ENCODE measurements around the gene RGS2.

RGS2 gene

GRCh38 chr1:192795916-192796618, 12.8 kb upstream of the RGS2 start:
- no peak for DNase-seq (ENCODE audit: low read depth in 2 of 2)

GRCh38 chr1:192797143-192797542, 11.7 kb upstream of the RGS2 start:
- DNase-seq (ENCODE audit: low read depth in 2 of 2): no peak

DNA sequence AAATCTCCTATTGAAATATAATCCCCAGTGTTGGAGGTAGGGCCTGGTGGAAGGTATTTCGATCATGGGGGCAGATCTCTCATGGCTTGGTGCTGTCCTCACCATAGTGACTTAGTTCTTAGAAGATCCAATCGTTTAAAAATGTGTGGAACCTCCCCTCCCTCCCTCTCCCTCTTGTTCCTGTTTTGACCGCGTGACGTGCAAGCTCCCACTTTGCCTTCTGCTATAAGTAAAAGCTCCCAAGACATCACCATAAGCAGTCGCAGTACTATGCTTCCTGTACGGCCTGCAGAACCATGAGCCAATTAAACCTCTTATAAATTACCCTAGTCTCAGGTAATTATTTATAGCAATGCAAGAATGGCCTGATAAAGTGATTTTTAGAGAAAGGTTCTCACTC, 10.9 kb upstream of the RGS2 start:
- no peak for DNase-seq (ENCODE audit: low read depth in 2 of 2)

- DNase-seq (ENCODE audit: low read depth in 2 of 2): no peak
These were observed 7.4 kb upstream of the RGS2 start for GRCh38 chr1:192801451-192801850.

DNA sequence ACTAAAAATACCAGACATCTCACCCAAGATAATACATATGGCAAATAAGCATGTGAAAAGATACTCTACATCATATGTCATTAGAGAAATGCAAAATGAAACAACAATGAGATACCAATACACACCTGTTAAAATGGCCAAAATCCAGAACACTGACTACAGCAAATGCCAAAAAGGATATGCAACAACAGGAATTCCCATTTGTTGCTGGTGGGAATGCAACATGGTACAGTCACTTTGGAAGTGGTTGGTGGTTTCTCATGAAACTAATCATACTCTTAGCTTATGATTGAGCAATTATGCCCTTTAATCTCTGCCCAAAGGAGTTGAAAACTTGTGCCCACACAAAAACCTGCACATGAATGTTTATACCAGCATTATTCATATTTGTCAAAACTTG, 6.4 kb upstream of the RGS2 start:
- DNase-seq (ENCODE audit: low read depth in 2 of 2): no peak

DNA sequence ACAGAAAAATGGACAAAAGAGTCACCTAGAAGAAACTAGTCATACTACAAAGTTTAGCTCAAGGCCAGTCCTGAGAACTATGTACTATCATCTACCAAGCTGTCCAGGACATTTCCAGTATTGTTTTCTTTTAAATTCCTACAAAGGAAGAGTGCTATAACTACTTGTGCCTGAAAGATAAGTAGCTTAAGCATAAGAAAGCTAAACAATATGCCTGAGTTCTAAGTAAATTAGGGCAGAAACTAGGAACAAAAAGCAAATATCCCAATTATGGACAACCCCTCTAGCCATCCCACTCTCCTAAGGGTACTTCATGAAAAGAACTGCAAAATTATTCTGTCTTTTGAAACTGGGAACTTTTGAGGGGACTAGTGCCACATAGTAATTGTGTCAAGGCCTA, 5.3 kb upstream of the RGS2 start:
- DNase-seq (ENCODE audit: low read depth in 2 of 2): no peak

DNA sequence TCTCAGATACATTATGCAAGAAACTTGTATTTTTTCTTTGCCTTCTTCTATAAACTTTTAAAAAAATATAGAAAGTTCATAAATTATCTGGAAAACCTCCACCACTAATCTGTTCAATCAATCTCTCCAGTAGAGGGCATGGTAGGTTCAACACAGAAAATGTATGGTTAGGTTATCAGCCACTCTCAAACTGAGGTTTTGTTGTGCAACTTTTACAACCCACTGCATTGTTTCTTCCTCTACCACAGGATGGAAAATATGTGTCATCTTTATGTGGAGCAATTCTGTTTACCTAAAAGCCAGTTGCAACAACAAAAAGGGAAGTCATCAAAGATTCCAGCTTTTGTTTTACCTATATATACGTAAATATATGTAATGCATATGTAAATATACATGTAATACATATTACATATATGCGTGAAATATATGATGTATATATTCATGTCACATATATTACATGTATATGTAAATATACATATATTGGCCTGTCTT, 3.0 kb upstream of the RGS2 start:
- peak in 1 of 2 donors; percentile 1 for DNase-seq (ENCODE audit: low read depth in 2 of 2)

DNA sequence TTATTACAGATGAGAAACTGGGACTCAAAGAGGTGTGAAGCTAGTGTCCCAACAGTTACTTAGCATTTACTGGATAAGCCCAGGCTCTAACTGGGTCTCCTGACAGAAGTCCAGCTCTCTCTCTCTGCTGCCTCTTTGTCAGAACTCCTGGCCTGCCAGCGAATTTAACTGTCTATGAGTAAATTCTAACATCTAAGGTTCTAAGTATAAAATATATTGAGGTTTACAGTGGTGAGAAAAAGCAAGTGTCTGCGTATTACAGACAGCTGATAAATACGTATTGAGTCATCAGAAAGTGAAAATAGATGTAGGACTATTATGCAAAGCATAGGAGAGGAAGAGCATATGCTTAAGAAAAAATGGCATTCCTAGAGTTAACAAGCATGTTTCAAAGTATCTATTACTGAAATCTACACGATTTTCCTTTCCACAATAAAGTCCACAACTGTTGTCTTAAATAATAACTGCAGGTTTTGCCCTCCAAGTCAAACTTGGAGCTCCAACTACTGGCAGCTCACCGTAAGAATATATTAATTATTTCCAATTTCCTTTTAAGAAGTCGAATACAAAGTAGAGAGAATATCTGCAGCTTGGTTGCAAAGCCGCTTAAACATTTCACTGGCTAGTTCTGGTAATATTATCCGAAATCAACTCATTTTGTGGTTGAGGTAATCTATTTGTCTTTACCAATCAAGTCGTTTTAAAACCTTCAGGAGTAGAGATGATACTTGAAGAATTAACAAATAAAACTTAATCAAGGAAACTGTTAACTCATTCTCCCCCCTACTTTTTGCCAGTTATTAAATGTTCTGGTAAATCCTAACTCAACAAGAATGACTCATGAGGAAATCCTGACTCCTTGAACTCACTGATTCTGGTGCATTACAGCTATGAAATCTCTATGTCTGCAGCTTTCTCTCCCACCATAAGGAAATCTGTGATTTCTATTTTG, 1.4 kb upstream of the RGS2 start:
- no peak for DNase-seq (ENCODE audit: low read depth in 2 of 2)

GRCh38 chr1:192808163-192808517, 699 bp upstream of the RGS2 start:
- no peak for DNase-seq (ENCODE audit: low read depth in 2 of 2)

DNA sequence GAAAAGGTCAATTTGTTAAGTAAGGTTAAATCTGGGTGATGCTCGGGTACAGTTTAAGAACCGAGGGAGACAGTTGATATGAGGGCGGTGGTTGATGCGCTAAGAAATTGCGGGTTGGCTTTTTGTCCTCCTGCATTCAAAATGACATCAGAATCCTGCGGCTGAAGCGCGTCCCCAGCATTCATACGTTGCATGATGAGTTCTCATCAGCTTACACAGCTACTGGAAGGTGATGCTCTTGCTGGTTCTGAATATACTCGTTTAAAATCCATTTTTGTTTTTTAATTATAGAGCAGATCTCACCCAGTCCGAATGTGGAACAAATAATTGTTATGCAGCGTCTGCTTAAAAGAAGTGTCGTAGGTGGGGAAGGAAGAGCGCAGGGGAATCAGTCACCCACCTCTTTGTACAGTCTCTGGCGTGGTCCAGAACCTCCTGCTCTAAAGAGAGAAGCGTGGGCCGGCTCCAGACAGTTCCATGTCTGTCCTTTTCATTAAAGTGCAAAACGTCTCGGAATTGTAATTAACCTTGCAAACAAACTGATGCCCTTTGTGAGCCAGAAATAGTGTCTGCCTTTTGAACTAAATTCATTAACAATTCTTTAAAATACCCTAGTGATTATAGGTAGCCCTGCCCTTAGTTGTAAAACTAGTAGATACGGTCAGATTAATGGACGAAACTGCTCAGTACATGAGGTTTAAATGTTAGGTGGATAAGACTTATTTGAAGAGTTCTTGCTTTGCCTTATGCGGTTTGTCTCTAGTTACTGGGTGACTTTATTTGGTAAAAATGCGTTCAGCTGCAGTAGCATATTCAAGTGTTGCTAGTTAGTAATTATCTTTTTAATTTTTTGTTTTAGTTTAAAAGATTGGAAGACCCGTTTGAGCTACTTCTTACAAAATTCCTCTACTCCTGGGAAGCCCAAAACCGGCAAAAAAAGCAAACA, 741 bp downstream of the RGS2 start:
- peak; percentile 49 to 50 for DNase-seq (ENCODE audit: low read depth in 2 of 2)

DNA sequence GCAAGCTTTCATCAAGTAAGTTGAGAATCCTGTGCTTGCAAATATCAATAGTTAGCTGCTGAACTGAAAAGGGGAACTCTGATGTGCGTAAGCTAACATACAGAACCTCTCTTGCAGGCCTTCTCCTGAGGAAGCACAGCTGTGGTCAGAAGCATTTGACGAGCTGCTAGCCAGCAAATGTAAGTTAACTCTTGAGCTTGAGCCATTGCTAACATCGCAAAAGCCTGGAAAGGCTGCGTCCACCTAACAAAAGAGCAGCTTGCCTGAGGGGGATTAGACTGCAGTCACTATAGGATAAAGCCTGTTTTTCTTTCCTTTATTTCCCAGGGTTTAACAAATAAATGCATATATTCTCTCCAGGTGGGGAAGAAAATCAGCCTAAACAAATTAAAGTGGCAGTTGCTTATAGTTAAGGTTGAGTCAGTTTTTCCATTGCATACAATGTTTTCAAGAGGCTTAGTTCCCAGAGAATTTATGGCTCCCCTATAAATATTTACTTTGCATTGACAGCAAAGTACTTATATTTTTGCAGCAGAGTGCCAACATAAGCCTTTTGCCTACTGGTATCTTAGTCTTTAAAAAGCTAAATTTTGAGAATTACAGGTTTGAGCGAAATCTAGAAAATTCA, 1.5 kb downstream of the RGS2 start:
- DNase-seq (ENCODE audit: low read depth in 2 of 2): no peak

GRCh38 chr1:192811006-192811405, 2.2 kb downstream of the RGS2 start:
- no peak for DNase-seq (ENCODE audit: low read depth in 2 of 2)

GRCh38 chr1:192811594-192812239, 2.9 kb downstream of the RGS2 start:
- no peak for DNase-seq (ENCODE audit: low read depth in 2 of 2)

GRCh38 chr1:192812420-192813209, 3.8 kb downstream of the RGS2 start:
- DNase-seq (ENCODE audit: low read depth in 2 of 2): no peak

GRCh38 chr1:192814805-192815204, 6.0 kb downstream of the RGS2 start:
- DNase-seq (ENCODE audit: low read depth in 2 of 2): no peak

- DNase-seq (ENCODE audit: low read depth in 2 of 2): no peak
These were observed 8.4 kb downstream of the RGS2 start for GRCh38 chr1:192817246-192817645.

DNA sequence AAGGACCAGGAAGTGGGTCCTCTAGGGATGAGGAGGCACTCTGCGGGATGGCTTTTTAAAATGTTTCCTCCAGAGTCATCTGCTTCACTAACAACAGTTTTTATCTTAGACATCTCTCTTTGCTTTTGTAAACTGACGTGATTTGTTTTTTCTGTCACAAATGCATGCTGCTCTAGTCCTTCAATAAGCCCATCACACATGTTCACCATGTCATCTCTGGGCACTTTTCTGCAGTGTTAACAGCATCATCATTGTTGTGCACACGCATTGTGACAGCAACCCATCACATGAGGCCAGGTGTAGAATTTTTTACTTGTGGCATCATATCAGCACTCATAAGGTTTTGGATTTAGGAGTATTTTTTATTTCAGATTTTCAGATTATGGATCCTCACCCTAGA, 12.5 kb downstream of the RGS2 start:
- no peak for DNase-seq (ENCODE audit: low read depth in 2 of 2)

GRCh38 chr1:192824511-192824910, 15.7 kb downstream of the RGS2 start:
- DNase-seq (ENCODE audit: low read depth in 2 of 2): no peak

DNA sequence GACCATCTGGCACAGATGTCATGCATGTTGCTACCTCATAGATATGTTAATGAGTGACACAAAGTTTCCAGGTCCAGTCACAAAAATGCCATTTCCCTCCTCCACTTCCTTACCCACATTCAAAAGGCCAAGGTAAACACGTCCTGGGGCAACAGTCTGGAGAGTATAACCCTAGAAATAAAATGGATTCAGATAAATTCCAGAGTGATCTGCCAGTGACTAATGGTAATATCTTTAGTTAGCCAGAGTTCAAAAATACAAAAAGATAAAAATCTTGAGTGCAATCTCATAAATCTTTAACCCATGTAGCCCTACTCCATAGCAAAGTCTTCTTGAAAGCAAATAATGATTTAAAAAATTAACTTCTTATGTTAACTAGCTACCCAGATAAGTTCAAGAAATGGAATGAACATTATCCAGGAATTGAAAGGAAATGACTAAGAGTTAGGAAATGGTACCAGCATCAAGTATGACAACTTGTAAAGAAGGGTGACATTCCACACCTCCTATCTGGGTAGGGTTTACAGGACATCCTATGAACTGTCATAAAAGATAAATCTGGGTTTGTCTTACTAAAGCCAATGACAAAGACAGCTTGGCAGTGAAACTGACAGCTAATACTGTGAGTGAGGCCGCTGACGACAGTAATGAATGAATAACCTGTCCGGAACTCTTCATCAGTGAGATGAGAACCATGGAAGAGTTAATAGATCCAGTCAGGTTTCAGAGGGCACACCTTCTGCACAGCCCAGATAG, 18.1 kb downstream of the RGS2 start:
- no peak for DNase-seq (ENCODE audit: low read depth in 2 of 2)
